ENCODE measurements around the gene ST8SIA1. TPM values are rescaled to one million over a fixed set of nuclear protein-coding genes. Genes with fewer than 3 reads are reported as not detected.
"Not testable (repeated sequence)": the region's sequence is repeated elsewhere in the genome, so short reads cannot be mapped to it uniquely, and the experiment has no call there.

ST8SIA1 gene, protein sequence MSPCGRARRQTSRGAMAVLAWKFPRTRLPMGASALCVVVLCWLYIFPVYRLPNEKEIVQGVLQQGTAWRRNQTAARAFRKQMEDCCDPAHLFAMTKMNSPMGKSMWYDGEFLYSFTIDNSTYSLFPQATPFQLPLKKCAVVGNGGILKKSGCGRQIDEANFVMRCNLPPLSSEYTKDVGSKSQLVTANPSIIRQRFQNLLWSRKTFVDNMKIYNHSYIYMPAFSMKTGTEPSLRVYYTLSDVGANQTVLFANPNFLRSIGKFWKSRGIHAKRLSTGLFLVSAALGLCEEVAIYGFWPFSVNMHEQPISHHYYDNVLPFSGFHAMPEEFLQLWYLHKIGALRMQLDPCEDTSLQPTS
- total RNA-seq (5.4 and 10.1 TPM in 2 replicates), polyA plus RNA-seq (5.3 and 6.7 TPM in 2 replicates)

DNA sequence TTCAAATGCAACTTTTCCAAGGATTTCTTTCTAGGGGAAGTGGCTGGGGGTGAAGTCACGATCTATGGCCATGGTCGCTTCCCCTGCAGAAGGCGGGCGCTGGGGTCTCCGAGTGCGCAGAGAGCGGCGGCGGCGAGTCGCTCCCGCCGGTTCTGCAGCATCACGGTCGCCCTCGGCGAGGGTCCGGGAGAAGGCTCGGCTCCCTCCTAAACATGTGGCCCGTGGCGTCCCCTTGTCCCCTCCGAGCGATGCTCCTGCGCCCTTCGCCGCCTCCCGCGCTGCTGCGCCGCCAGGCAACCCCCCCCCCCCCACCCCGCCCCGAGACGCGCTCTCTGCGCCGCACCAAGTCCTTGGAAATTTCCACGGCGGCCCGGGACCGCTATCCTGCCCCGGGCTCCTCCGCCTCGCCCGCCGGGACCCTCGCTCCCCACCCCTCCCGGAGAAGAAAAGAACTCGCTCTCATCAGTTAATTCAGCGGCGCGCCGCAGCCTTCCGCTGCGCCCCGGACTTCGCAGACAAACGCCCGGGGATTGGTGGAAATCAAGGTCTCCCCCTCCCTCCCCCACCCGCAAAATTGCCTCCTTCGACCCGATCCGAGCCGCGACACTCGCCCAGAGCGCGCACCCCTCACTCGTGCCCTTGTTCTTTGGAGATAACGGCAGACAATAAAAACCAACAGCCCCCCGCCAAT, at the start of gene ST8SIA1:
Gene ST8SIA1 (minus strand): TSS at position 298 of the 691 bp plus-strand sequence. CDS start 475 bp downstream, outside the sequence.
- H3K9me3 ChIP-seq (ENCODE audit: low read depth), result no peaks in the 10 kb centered on the region
- TF ChIP-seq, protein P1, sequence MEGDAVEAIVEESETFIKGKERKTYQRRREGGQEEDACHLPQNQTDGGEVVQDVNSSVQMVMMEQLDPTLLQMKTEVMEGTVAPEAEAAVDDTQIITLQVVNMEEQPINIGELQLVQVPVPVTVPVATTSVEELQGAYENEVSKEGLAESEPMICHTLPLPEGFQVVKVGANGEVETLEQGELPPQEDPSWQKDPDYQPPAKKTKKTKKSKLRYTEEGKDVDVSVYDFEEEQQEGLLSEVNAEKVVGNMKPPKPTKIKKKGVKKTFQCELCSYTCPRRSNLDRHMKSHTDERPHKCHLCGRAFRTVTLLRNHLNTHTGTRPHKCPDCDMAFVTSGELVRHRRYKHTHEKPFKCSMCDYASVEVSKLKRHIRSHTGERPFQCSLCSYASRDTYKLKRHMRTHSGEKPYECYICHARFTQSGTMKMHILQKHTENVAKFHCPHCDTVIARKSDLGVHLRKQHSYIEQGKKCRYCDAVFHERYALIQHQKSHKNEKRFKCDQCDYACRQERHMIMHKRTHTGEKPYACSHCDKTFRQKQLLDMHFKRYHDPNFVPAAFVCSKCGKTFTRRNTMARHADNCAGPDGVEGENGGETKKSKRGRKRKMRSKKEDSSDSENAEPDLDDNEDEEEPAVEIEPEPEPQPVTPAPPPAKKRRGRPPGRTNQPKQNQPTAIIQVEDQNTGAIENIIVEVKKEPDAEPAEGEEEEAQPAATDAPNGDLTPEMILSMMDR (IDR thresholded peaks at IDR 0.05; ENCODE audit: low read depth, low read length), result no peak
- peak within 1 kb of the TSS; percentile 40 for H3K27ac ChIP-seq
- no peaks in the 10 kb centered on the region for H3K27me3 ChIP-seq
- no peaks in the 10 kb centered on the region for H3K36me3 ChIP-seq
- peak within 1 kb of the TSS; percentile 88 for H3K4me3 ChIP-seq
- peaks cover 11% of the 10 kb centered on the region for H3K4me1 ChIP-seq (ENCODE audit: low read depth)
- peak; percentile 30 to 71 for DNase-seq (ENCODE audit: low read depth in 1 of 2, low spot score in 1 of 2)

DNA sequence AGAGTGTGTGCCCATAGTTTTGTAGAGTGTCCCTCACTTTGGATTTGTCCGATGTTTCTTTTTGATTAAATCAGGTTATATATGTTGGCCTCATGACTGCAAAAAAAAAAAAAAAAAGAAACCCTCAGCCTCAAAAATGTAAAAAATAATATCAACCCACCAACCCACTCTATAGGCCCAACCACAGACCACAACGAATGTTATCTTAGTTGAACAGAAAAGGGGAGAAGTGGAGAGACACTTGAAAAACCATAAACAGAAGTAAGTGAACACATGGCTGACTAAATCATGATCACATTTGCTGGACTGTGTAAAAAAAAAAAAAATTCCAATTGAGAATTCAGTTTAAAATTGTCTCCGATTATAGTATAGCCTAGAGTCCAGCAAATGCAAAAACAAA, 45.5 kb upstream of the ST8SIA1 start:
- Histone ChIP-seq H3K9me3 (ENCODE audit: low read depth) (no peaks in the 10 kb centered on the region), H3K27ac (no peak overlapping the region), H3K27me3 (no peaks in the 10 kb centered on the region), H3K36me3 (no peaks in the 10 kb centered on the region), H3K4me1 (ENCODE audit: low read depth) (no peaks in the 10 kb centered on the region), H3K4me3 (no peak overlapping the region)
- no peak for DNase-seq (ENCODE audit: low read depth in 1 of 2, low spot score in 1 of 2)
- TF ChIP-seq, protein P1 (IDR thresholded peaks at IDR 0.05; ENCODE audit: low read depth, low read length), result no peak

DNA sequence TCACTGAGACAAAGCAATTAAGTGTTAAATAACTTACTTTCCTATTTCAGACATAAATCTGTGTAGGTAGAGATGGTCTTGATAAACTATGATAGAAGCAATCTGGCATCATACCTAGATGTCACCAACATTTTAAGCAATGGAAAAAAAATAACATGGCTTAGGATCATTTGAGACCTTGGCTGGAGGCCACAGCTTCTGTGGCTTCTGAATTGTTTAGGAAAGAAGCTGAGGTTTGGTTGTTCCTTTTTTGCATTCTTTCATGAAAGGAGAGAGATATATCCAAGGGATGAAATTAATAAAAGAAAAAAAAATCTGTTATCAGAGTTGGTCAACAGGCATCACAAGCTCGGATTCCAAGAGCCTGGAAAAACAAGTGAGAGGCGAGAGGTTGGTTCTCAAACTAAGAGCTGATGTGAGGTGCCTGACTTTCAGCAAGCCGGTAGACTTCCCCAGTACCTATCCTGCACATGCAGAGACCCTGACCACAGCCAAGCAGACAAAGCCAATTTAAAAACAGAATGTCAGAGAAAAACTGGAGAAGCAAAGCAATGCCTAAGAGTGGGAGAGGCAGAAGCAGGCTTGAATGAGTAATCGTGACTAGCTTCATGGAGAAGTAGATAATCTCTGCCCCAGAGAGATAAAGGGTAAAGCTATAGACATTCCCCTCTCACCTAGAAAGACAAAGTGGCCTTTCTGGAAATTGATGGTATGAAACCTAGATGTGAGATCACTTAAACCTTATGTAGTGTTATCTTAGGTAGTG, 43.4 kb upstream of the ST8SIA1 start:
- TF ChIP-seq, protein P1 (IDR thresholded peaks at IDR 0.05; ENCODE audit: low read depth, low read length), result no peak
- no peaks in the 10 kb centered on the region for H3K27me3 ChIP-seq
- H3K36me3 ChIP-seq, result no peaks in the 10 kb centered on the region
- no peaks in the 10 kb centered on the region for H3K4me1 ChIP-seq (ENCODE audit: low read depth)
- peak in 1 of 2 donors; percentile 54 for DNase-seq (ENCODE audit: low read depth in 1 of 2, low spot score in 1 of 2)
- H3K27ac ChIP-seq, result no peak overlapping the region
- no peaks in the 10 kb centered on the region for H3K9me3 ChIP-seq (ENCODE audit: low read depth)
- H3K4me3 ChIP-seq, result no peak overlapping the region

DNA sequence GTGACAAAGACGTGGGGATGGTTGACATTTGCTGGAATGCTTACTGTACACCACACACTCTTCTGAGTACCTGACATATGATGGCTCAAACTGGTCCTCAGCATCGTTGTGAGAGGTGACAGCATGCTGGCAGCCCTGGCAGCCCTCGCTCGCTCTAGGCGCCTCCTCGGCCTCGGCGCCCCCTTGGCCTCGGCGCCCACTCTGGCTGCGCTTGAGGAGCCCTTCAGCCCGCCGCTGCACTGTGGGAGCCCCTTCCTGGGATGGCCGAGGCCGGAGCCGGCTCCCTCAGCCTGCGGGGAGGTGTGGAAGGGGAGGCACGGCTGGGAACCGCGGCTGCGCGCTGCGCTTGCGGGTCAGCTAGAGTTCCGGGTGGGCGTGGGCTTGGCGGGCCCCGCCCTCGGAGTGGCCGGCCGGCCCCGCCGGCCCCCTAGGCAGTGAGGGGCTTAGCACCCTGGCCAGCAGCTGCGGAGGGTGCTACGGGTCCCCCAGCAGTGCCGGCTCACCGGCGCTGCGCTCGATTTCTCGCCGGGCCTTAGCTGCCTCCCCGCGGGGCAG, 42.2 kb upstream of the ST8SIA1 start:
- not testable (repeated sequence) for H3K4me3 ChIP-seq; H3K36me3 ChIP-seq; H3K27ac ChIP-seq; DNase-seq (ENCODE audit: low read depth in 1 of 2, low spot score in 1 of 2); H3K9me3 ChIP-seq (ENCODE audit: low read depth); H3K4me1 ChIP-seq (ENCODE audit: low read depth); H3K27me3 ChIP-seq

DNA sequence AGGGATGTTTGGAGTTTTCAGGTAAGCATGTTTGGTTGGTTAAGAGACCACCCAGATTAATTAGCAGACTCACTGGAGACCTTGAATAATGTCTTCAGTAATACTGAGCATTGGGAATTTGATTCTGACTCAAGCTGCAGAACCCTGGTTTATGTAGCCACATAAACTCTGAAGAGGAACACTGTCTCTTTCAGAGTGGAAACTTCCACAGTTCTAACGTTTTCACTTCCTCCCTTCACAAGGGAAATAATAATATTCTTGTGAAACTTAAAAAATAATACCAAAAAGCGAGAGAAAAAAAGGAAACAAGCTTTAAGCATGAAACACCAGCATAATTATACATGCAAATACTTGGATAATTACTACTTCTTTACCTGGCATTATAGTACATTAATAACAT, 40.0 kb upstream of the ST8SIA1 start:
- H3K36me3 ChIP-seq, result no peaks in the 10 kb centered on the region
- H3K27ac ChIP-seq, result no peak overlapping the region
- no peak for DNase-seq (ENCODE audit: low read depth in 1 of 2, low spot score in 1 of 2)
- no peaks in the 10 kb centered on the region for H3K27me3 ChIP-seq
- no peak overlapping the region for H3K4me3 ChIP-seq
- TF ChIP-seq, protein P1 (IDR thresholded peaks at IDR 0.05; ENCODE audit: low read depth, low read length), result no peak
- H3K4me1 ChIP-seq (ENCODE audit: low read depth), result no peaks in the 10 kb centered on the region
- H3K9me3 ChIP-seq (ENCODE audit: low read depth), result no peaks in the 10 kb centered on the region
